GM21825 (cell line): ENCODE results near the gene SERPINA12.
A peak's percentile ranks its signal among the peaks of the same experiment; 100 is the strongest.
"Not testable (repeated sequence)": the region's sequence is repeated elsewhere in the genome, so short reads cannot be mapped to it uniquely, and the experiment has no call there.

Experiments
- ATAC-seq: cut with Tn5 transposase; IDR thresholded peaks from one replicate; pipeline ENCODE4 v1.9.1; 2021; ENCODE audit warnings: mild to moderate bottlenecking, moderate library complexity; ENCODE audit not compliant: unreplicated experiment

SERPINA12 gene

GRCh38 chr14:94494085-94494484 lies 15.2 kb downstream of the SERPINA12 start:
- no peak for ATAC-seq

- no peak for ATAC-seq
Observed at GRCh38 chr14:94491511-94491910, 17.8 kb downstream of the SERPINA12 start.

- ATAC-seq = no peak
Observed at GRCh38 chr14:94489336-94489735, 19.9 kb downstream of the SERPINA12 start.

- no peak for ATAC-seq
Observed at GRCh38 chr14:94486883-94487282, 22.4 kb downstream of the SERPINA12 start.

GRCh38 chr14:94485944-94486841 lies 23.1 kb downstream of the SERPINA12 start:
- no peak for ATAC-seq

DNA sequence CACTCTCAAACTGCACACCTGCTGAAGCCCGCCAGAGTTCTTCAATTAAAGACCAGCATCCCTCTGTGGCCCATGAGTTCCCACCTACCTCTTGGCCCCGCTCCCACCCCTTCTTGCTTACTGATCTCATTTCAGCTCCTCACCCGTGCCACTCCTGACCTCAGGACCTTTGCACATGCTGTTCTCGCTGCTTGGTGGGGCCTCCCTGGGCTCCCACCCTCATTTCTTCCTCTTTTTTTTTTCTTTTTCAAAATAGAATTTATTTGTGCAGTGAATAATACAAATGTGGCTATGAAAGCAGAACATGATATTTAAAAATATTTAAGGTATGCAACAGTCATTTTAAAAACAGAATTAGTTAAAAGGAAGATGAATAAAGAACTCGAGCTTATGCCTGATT lies 24.8 kb downstream of the SERPINA12 start:
- ATAC-seq = no peak

DNA sequence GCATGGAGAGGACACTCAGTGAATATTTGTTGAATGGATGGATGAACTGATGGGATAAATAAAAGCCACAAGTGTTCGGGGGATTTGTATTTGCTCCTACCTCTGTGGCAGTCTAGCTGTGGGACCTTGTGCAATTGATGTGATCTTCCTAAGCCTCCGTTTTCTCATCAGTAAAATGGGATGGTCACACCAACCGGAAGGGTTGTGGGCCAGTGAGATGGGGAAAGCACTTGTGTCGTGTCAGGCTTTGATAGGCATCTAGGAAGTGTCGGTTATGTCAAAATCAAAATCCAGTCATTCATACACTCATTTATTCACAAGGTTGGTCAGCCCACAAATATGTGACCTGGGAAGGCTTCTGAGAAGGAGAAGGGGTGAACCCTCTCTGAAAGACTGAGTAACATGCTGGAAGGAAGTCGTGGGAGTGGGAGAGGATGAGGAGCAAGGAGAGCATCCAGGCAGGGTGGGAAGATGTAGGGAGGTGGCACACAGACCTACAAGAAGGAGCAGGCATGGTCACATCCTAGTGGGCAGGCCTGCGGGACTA lies 25.5 kb downstream of the SERPINA12 start:
- no peak for ATAC-seq

- ATAC-seq = peak; percentile 60
Observed at GRCh38 chr14:94483071-94483451, 26.2 kb downstream of the SERPINA12 start.

- ATAC-seq = not testable (repeated sequence)
Observed at GRCh38 chr14:94482132-94483070, 26.9 kb downstream of the SERPINA12 start.

DNA sequence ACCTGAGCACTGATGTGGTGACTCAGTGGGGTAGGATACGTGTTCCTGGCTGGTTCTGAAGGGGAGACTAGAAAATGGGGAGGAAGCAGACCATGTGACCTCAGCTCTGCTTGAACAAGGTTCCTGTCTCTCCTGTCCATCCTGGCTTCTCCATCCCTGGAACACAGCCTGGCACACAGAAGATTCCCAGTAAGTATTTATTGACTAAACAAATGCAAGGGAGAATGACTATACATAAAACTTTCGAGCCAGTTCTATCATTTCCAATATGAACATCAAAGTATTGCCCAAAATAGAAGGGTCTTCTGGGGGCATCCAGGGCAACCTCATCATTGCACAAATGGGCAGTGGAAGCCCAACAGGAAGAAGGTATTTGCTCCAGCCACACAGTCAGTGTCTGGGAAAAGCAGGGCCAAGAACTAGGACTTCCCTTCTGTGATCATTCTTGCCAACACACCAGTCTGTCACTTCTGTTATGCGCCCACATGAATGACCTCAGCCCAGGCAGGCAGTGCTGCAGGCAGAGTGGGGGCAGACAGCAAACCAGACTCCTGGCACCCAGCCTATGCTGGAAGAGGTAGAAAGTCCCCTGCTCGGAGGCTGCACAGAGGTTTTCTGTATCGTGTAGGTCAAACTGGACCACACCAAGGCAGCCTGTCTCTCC lies 27.7 kb downstream of the SERPINA12 start:
- ATAC-seq = no peak

DNA sequence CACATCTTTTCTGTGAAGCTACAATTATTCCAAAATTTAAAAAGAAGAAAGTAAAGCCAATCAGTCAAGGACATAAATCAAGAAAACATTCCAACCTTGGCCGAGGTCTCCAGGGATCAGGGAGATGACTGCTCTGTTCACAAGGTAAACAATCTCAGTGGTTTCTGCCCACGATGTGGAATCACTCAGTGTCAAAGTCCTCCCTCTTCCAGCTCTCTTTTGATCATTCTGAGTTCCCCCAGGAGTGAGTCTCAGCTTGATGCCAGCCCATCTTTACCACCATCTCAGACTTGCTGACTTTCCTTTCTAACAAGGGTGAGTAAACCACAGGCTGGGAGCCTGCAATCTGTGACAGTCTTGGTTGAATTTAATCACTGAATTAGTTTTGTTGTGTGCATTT lies 28.5 kb downstream of the SERPINA12 start:
- ATAC-seq = no peak

- ATAC-seq = no peak
Observed at GRCh38 chr14:94478420-94478819, 30.8 kb downstream of the SERPINA12 start.

GRCh38 chr14:94476023-94476422 lies 33.2 kb downstream of the SERPINA12 start, which contains the start of gene SERPINA9:
Gene SERPINA9 (minus strand): TSS chr14:94476197. CDS start chr14:94469840, 6,357 bp downstream.
- ATAC-seq = no peak

GRCh38 chr14:94474581-94475031 lies 34.7 kb downstream of the SERPINA12 start:
- ATAC-seq = no peak

- ATAC-seq = no peak
Observed at GRCh38 chr14:94473666-94474410, 35.4 kb downstream of the SERPINA12 start.

DNA sequence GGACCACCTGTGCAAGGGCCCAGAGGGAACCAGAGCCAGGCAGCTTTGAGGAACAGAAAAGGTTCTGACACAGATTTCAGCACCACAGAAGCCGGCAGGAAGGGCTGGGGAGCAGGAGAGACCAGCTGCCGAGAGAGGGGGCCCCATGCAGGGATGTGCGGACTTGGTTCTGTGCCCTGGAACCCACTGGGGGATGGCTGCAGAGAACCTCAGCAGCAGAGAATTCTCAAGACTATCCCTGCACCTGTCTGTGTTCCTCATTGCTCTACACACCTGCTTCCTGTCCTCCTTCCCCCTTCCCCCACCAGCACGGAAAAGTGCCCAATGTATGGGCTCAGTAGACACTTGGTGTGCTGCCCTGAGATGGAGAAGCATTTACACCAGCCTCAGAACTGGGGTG lies 36.4 kb downstream of the SERPINA12 start:
- ATAC-seq = no peak

DNA sequence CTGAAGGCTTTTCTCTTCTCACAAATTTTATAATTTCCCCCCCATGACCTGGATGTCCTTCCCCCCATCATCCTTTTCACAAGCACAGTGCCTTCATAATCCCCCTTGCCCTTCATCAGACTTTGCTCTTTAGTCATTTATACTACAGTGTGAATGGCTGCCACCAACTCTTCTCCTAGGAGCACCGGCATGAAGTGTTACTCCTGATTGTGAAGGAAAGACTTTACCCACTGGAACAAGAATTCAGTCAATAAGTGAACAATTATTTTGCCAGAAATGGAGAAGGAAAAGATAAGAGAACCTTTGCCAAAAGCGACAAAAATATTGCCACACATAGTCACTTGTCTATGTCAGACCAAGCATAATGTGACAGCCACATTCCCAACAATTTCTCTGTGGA lies 38.2 kb downstream of the SERPINA12 start:
- ATAC-seq = no peak

DNA sequence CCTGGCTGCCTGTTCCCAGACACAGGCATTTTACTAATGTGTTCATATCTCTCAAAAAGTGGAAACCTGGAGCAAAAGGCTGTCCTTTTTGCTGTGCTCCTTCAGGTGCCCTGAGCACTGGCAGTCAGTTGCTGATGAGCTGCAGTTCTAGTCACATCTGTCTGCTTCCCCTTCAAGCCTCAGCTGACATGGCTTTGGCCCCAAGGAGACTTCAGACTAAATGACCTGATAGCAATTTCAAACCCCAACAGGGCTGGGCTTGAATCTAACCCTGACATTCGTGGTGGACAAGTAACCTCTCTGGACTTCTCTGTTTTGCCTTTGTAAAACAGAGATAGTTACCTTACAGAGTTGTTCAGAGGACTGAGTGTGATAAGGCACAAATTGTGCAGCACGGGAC lies 39.0 kb downstream of the SERPINA12 start:
- no peak for ATAC-seq

DNA sequence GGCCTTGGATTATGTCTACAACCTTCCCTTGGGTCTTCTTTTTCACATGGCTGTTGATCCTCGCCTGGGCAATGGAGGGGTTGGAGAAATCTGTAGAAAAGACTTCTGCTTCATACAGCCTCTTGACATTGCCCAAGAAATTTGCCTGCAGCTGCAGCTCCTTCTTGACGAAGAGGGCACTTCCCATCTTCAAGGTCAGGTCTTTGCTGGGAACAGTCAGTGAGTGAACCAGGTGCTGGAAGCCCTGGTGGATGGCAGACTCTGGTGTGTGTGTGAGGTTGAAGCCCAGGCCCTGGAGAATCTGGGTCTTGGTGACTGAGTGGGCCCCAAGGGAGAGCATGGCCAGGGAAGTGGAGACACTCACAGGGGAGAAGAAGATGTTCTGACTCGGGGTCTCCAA lies 40.0 kb downstream of the SERPINA12 start:
- ATAC-seq = no peak
